Parathyroid adenoma (tissue), 2 donors: Measurements from ENCODE around the gene WDR5.

ENCODE experiments used
- H2AFZ ChIP-seq: fragments of 300-600 bp; sonication (generic); one replicate; pipeline ENCODE4 v1.7.0; 2017; ENCODE audit warnings: antibody characterized with exemption, mild to moderate bottlenecking
- H3K27ac ChIP-seq: fragments of 300-600 bp; sonication (generic); one replicate; pipeline ENCODE4 v1.7.0; 2017
- H3K27me3 ChIP-seq: fragments of 300-600 bp; sonication (generic); one replicate; pipeline ENCODE4 v1.7.0; 2017; ENCODE audit warnings: low read length; ENCODE audit not compliant: control insufficient read depth, insufficient read depth
- H3K36me3 ChIP-seq: fragments of 300-600 bp; sonication (generic); one replicate; pipeline ENCODE4 v1.7.0; 2017; ENCODE audit warnings: low read length; ENCODE audit not compliant: control insufficient read depth, insufficient read depth
- H3K4me1 ChIP-seq: fragments of 300-600 bp; sonication (generic); one replicate; pipeline ENCODE4 v1.7.0; 2017; ENCODE audit warnings: control low read depth
- H3K4me2 ChIP-seq: fragments of 300-600 bp; sonication (generic); one replicate; pipeline ENCODE4 v1.7.0; 2017; ENCODE audit warnings: low read length
- H3K4me3 ChIP-seq: fragments of 300-600 bp; sonication (generic); one replicate; pipeline ENCODE4 v1.7.0; 2017; ENCODE audit warnings: low read depth, low read length
- H3K79me2 ChIP-seq: fragments of 300-600 bp; sonication (generic); one replicate; pipeline ENCODE4 v1.7.0; 2017; ENCODE audit warnings: control low read depth
- H3K9ac ChIP-seq: fragments of 300-600 bp; sonication (generic); one replicate; pipeline ENCODE4 v1.7.0; 2017; ENCODE audit warnings: mild to moderate bottlenecking
- H3K9me3 ChIP-seq: fragments of 300-600 bp; sonication (generic); one replicate; pipeline ENCODE4 v1.7.0; 2017; ENCODE audit warnings: low read length; ENCODE audit not compliant: control insufficient read depth
- TF ChIP-seq, protein P1 (sequence below): fragments of 300-600 bp; sonication (generic); IDR thresholded peaks from one replicate; pipeline ENCODE4 v1.7.0; 2017; ENCODE audit warnings: antibody characterized with exemption, mild to moderate bottlenecking
- donor health status: primary hyperparathyroidism.

Gene WDR5

DNA sequence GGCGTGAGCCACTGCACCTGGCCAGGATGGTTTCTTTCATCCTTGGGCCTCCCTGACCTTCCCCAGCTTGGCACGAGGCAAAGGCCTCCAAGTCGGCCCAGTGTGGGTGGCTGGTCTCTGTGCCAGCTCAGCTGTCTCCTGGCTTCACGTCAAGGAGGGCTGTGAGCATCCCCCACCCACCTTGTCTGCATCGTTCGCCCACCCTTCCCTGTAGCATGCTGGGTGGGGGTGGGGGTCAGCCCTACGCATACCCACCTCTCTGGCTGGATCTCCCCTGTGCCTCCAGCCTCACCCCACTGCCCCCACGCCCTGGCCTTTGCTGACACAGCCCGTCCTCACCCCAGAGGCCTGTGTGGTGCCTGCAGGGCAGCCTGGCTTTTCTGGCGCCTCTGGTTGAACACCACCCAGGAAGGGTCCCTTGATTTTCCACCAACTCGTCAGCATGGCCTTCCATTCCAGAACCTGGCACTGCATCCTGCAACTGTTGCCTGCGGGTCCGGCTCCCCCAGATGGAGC, 8.8 kb upstream of the WDR5 start:
- no peak overlapping the region for H3K4me3 ChIP-seq
- H3K9me3 ChIP-seq, result no peaks in the 10 kb centered on the region
- H3K9ac ChIP-seq, result no peak overlapping the region
- H3K27me3 ChIP-seq, result no peaks in the 10 kb centered on the region
- TF ChIP-seq, protein P1, sequence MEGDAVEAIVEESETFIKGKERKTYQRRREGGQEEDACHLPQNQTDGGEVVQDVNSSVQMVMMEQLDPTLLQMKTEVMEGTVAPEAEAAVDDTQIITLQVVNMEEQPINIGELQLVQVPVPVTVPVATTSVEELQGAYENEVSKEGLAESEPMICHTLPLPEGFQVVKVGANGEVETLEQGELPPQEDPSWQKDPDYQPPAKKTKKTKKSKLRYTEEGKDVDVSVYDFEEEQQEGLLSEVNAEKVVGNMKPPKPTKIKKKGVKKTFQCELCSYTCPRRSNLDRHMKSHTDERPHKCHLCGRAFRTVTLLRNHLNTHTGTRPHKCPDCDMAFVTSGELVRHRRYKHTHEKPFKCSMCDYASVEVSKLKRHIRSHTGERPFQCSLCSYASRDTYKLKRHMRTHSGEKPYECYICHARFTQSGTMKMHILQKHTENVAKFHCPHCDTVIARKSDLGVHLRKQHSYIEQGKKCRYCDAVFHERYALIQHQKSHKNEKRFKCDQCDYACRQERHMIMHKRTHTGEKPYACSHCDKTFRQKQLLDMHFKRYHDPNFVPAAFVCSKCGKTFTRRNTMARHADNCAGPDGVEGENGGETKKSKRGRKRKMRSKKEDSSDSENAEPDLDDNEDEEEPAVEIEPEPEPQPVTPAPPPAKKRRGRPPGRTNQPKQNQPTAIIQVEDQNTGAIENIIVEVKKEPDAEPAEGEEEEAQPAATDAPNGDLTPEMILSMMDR, result no peak
- peaks cover 5% of the 10 kb centered on the region for H3K4me1 ChIP-seq
- no peaks in the 10 kb centered on the region for H3K79me2 ChIP-seq
- no peak overlapping the region for H3K4me2 ChIP-seq
- H3K36me3 ChIP-seq, result no peaks in the 10 kb centered on the region
- H2AFZ ChIP-seq, result no peak overlapping the region
- no peak overlapping the region for H3K27ac ChIP-seq

DNA sequence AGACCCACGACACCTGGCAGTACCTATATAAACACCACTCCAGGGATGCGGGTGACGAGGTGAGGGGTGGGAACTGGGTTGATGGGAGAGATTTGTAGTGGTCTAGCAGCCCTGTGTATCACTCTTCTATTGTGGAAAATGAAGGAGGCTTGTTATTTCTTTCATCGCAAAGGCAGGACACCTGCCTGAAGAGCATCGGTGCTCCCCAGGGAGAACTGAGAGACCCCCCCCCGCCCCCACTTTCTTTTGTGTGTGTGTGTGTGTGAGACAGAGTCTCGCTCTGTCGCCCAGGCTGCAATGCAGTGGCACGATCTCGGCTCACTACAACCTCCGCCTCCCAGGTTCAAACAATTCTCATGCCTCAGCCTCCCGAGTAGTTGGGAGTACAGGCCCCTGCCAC, 8.3 kb upstream of the WDR5 start:
- Histone ChIP-seq H2AFZ (no peak overlapping the region), H3K4me1 (peaks cover 5% of the 10 kb centered on the region), H3K4me2 (no peak overlapping the region), H3K27ac (no peak overlapping the region), H3K9ac (no peak overlapping the region), H3K79me2 (no peaks in the 10 kb centered on the region), H3K4me3 (no peak overlapping the region), H3K36me3 (no peaks in the 10 kb centered on the region), H3K27me3 (no peaks in the 10 kb centered on the region), H3K9me3 (no peaks in the 10 kb centered on the region)
- TF ChIP-seq, protein P1, result no peak

DNA sequence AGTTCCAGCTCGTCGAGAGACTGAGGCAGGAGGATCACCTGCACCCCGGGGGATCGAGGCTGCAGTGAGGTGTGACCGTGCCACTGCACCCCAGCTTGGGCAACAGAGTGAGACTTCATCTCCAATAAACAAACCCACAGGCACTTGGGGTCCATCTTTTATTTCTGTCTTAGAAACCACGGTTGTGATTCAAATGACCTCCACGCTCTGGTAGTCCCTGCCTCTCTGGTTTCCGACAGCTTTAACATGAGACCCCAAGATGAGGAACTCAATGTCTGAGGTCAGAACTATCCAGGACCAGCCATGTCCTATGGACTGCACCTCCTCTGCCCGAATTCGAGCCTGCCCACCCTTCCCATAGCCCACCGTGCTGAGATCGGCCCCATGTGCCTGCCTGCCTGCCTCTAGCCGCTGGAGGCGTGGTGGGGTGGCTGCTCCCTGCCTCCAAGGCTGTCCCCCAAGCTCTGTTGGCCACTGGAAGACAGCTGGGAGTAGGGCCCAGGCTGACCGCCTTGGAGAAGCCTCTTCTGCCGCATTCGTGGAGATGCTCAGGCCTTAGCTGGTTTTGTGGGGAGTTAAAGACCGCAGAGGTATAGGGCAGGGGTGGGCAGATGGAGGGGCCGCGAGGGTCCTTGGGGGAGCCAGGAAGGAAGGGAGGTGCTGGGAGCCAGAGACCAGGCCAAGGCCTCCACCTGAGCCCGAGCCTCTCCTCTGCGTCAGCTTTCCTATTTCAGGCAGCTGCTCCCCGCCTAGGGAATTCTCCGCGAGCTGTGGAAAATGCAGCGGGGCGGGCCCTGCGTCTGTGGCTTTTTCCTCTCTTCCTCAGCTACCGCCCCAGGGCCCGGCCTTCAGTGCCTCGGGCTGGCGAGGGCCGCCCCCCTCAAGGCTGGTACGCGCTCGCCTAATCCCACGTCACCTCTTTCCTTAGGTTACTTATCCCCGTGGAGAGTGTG, 6.9 kb upstream of the WDR5 start:
- no peak overlapping the region for H3K27ac ChIP-seq

DNA sequence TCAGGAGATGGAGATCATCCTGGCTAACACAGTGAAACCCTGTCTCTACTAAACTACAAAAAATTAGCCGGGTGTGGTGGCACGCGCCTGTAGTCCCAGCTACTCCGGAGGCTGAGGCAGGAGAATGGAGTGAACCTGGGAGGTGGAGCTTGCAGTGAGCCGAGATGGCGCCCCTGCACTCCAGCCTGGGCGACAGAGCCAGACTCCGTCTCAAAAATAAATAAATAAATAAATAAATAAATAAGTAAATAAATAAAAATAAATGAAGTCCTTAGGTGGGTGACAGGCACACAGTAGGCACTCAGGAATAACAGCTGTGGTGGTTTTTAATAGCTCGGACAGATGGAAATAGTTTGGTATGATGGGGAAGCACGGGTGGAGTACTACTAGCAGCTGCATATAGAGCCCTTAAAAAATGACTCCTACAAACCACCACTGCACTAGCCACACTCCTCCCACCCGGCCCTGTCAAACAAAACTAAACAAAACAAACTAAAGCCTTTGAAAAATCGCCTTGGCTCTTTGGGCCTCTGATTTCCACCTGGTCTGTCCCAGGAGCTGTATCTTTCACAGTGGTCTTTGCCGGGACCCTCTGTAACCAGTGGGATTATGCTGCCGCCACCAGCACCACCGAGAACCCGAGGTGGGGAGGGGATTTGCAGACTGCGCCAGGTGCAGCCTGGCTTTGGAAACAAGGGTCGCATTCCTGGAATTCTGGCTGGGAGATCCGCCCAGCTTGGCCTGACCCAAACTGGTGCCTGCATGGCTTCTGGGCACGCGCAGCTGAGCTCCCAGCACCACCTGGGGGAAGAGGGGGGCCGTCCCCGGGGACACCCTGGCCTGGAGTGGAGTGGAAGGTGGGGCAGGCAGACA, 5.1 kb upstream of the WDR5 start:
- TF ChIP-seq, protein P1, result no peak
- peaks cover 8% of the 10 kb centered on the region for H3K4me1 ChIP-seq
- H3K36me3 ChIP-seq, result no peaks in the 10 kb centered on the region
- H3K27me3 ChIP-seq, result no peaks in the 10 kb centered on the region
- H3K9ac ChIP-seq, result no peak overlapping the region
- peak overlapping the region; percentile 39 for H3K27ac ChIP-seq
- H3K4me2 ChIP-seq, result peak overlapping the region; percentile 40
- H2AFZ ChIP-seq, result peak overlapping the region; percentile 75
- no peak overlapping the region for H3K4me3 ChIP-seq
- H3K9me3 ChIP-seq, result no peaks in the 10 kb centered on the region
- no peaks in the 10 kb centered on the region for H3K79me2 ChIP-seq

More for the DNA sequence above, 6.9 kb upstream of the WDR5 start:
- H3K27me3 ChIP-seq, result no peaks in the 10 kb centered on the region
- no peak overlapping the region for H3K4me2 ChIP-seq
- H3K4me1 ChIP-seq, result peaks cover 5% of the 10 kb centered on the region
- no peak overlapping the region for H2AFZ ChIP-seq
- H3K36me3 ChIP-seq, result no peaks in the 10 kb centered on the region
- H3K9me3 ChIP-seq, result no peaks in the 10 kb centered on the region
- no peak overlapping the region for H3K9ac ChIP-seq
- H3K79me2 ChIP-seq, result no peaks in the 10 kb centered on the region
- no peak overlapping the region for H3K4me3 ChIP-seq
- TF ChIP-seq, protein P1, result no peak
